Astrocyte (in vitro differentiated cells and primary cell): ENCODE measurements around the gene GMDS. TPM values are rescaled to one million over a fixed set of nuclear protein-coding genes. Genes with fewer than 3 reads are reported as not detected.

Experiments
- DNase-seq: peaks from one replicate; pipeline ENCODE4 v3.0.0-alpha.2; 2010; ENCODE audit warnings: low read depth
- FAIRE-seq: peaks from 2 replicates; lab custom pipeline; 2011; peaks lifted over from hg19 to GRCh38; lab: Jason Lieb, UNC
- H2AFZ ChIP-seq: 2 replicates; pipeline ENCODE4 v1.6.0; 2012; ENCODE audit warnings: low read depth, low read length, inconsistent platforms
- H3K27ac ChIP-seq: 2 replicates; pipeline ENCODE4 v1.5.1; 2011; ENCODE audit warnings: low read depth, low read length, inconsistent platforms
- H3K27me3 ChIP-seq: 2 replicates; pipeline ENCODE4 v1.6.0; 2011; ENCODE audit warnings: low read length, inconsistent platforms; ENCODE audit not compliant: insufficient read depth
- H3K36me3 ChIP-seq: 2 replicates; pipeline ENCODE4 v1.5.1; 2011; ENCODE audit warnings: low read length, inconsistent platforms; ENCODE audit not compliant: insufficient read depth
- H3K4me1 ChIP-seq: 2 replicates; pipeline ENCODE4 v1.5.1; 2011; ENCODE audit warnings: low read length, inconsistent platforms; ENCODE audit not compliant: insufficient read depth
- H3K4me2 ChIP-seq: 2 replicates; pipeline ENCODE4 v1.6.0; 2012; ENCODE audit warnings: low read length, inconsistent platforms
- H3K4me3 ChIP-seq: 2 replicates; pipeline ENCODE4 v1.5.1; 2011; ENCODE audit warnings: low read depth, mild to moderate bottlenecking, low read length, inconsistent platforms; ENCODE audit not compliant: insufficient read depth
- H3K79me2 ChIP-seq: 2 replicates; pipeline ENCODE4 v1.6.0; 2012; ENCODE audit warnings: mild to moderate bottlenecking, low read length, inconsistent platforms; ENCODE audit not compliant: insufficient read depth
- H3K9ac ChIP-seq: 2 replicates; pipeline ENCODE4 v1.6.0; 2012; ENCODE audit warnings: mild to moderate bottlenecking, low read length, inconsistent platforms
- H3K9me3 ChIP-seq: 2 replicates; pipeline ENCODE4 v1.5.1; 2012; ENCODE audit warnings: low read depth, mild to moderate bottlenecking, low read length, inconsistent platforms; ENCODE audit not compliant: insufficient read depth
- H4K20me1 ChIP-seq: 2 replicates; pipeline ENCODE4 v1.6.0; 2012; ENCODE audit warnings: low read length, inconsistent platforms; ENCODE audit not compliant: insufficient read depth
- H3K27ac Mint-ChIP-seq: one replicate; pipeline ENCODE4 v1.8.0; 2021; ENCODE audit warnings: mild to moderate bottlenecking, mixed read lengths; ENCODE audit not compliant: unreplicated experiment
- H3K27me3 Mint-ChIP-seq: one replicate; pipeline ENCODE4 v1.8.0; 2021; ENCODE audit warnings: low read depth, mixed read lengths; ENCODE audit not compliant: unreplicated experiment
- H3K36me3 Mint-ChIP-seq: one replicate; pipeline ENCODE4 v1.8.0; 2021; ENCODE audit warnings: low read depth, mixed read lengths; ENCODE audit not compliant: unreplicated experiment
- H3K4me1 Mint-ChIP-seq: one replicate; pipeline ENCODE4 v1.8.0; 2021; ENCODE audit warnings: low read depth, mixed read lengths; ENCODE audit not compliant: unreplicated experiment
- H3K4me3 Mint-ChIP-seq: one replicate; pipeline ENCODE4 v1.8.0; 2021; ENCODE audit warnings: mild to moderate bottlenecking, moderate library complexity, mixed read lengths; ENCODE audit not compliant: unreplicated experiment
- H3K9me3 Mint-ChIP-seq: one replicate; pipeline ENCODE4 v1.8.0; 2021; ENCODE audit warnings: mild to moderate bottlenecking, mixed read lengths; ENCODE audit not compliant: unreplicated experiment
- EZH2 ChIP-seq: IDR thresholded peaks from 2 replicates; pipeline ENCODE4 v1.6.1; 2012; ENCODE audit warnings: mild to moderate bottlenecking, low read length, inconsistent platforms; ENCODE audit not compliant: insufficient read depth
- total RNA-seq: library from RNA; stranded (reverse); gene quantifications from 2 replicates; pipeline ENCODE4 v1.2.1, GENCODE V29; 2021
- TF ChIP-seq, protein P1 (sequence below): IDR thresholded peaks from 2 replicates; pipeline ENCODE4 v1.5.1; 2011; ENCODE audit warnings: low read depth, mild to moderate bottlenecking, inconsistent platforms, low read length, moderate library complexity; ENCODE audit not compliant: insufficient read depth

The GMDS gene
- total RNA-seq, 1 donor from 2014 or later: 9.4 TPM

DNA sequence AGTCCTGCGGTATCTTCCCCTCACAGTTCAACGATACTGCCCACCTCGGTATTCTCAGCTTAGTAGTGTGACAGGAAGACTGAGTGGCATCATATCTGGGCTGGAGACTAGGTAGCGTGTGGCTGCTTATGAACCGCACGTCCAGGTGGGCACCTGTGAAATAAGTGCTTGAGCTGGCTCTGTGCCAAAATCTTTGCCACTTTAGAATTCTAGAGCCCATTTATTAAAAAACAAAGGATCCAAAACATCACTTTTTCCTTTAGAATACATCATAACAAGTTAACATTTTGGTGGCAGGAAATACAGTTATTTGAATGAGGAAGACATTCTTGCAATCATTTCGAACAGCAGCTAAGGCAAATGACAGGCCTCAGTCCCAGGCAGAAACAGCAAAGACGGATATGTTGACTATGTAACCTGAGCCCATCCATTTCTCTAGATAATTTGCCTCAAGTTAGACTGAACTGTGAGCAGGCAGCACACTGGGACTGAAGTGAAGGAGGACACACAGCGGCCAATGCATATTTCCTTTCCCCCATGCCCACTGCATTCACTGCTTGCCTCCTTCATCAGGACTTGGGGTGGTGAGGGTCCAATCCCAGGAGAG lies 136.6 kb downstream of the GMDS start:
- H3K79me2 ChIP-seq: no peaks in the 10 kb centered on the region
- FAIRE-seq (no peak), DNase-seq (no peak)
- H3K27ac Mint-ChIP-seq: no peak overlapping the region
- peaks cover 2% of the 10 kb centered on the region for H3K27me3 Mint-ChIP-seq
- peaks cover 12% of the 10 kb centered on the region for H3K4me1 Mint-ChIP-seq
- no peak overlapping the region for H3K4me3 ChIP-seq
- TF ChIP-seq, protein P1, sequence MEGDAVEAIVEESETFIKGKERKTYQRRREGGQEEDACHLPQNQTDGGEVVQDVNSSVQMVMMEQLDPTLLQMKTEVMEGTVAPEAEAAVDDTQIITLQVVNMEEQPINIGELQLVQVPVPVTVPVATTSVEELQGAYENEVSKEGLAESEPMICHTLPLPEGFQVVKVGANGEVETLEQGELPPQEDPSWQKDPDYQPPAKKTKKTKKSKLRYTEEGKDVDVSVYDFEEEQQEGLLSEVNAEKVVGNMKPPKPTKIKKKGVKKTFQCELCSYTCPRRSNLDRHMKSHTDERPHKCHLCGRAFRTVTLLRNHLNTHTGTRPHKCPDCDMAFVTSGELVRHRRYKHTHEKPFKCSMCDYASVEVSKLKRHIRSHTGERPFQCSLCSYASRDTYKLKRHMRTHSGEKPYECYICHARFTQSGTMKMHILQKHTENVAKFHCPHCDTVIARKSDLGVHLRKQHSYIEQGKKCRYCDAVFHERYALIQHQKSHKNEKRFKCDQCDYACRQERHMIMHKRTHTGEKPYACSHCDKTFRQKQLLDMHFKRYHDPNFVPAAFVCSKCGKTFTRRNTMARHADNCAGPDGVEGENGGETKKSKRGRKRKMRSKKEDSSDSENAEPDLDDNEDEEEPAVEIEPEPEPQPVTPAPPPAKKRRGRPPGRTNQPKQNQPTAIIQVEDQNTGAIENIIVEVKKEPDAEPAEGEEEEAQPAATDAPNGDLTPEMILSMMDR: no peak
- TF ChIP-seq EZH2: no peak
- no peak overlapping the region for H3K4me3 Mint-ChIP-seq
- no peaks in the 10 kb centered on the region for H3K27me3 ChIP-seq
- no peak overlapping the region for H3K4me2 ChIP-seq
- H3K9ac ChIP-seq: no peak overlapping the region
- no peaks in the 10 kb centered on the region for H3K4me1 ChIP-seq
- no peak overlapping the region for H2AFZ ChIP-seq
- H3K9me3 Mint-ChIP-seq: no peaks in the 10 kb centered on the region
- no peaks in the 10 kb centered on the region for H3K36me3 ChIP-seq
- no peaks in the 10 kb centered on the region for H3K9me3 ChIP-seq
- no peaks in the 10 kb centered on the region for H3K36me3 Mint-ChIP-seq
- no peak overlapping the region for H3K27ac ChIP-seq
- no peaks in the 10 kb centered on the region for H4K20me1 ChIP-seq

DNA sequence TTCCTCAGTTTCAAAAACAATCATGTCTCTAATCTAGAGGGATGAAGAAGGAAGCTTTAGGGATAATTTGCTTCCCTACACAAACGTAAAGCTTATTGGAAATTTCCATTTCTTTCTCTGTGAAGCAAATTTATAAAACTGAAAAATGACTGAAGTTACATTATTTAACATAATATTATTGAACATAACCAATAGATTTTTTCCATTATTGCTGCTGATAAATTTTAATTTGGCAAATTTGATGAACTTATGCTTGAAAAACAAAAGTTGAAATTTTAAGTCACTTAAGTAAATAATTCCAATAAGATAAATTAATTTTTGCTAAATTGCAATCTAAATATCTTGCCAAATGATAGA lies 140.9 kb downstream of the GMDS start:
- H3K27ac ChIP-seq: no peak overlapping the region
- Mint-ChIP-seq H3K27ac (no peak overlapping the region), H3K27me3 (no peaks in the 10 kb centered on the region), H3K36me3 (no peaks in the 10 kb centered on the region), H3K4me1 (peaks cover 4% of the 10 kb centered on the region), H3K4me3 (no peak overlapping the region), H3K9me3 (no peaks in the 10 kb centered on the region)
- H3K36me3 ChIP-seq: no peaks in the 10 kb centered on the region
- H3K9ac ChIP-seq: no peak overlapping the region
- H4K20me1 ChIP-seq: no peaks in the 10 kb centered on the region
- no peaks in the 10 kb centered on the region for H3K27me3 ChIP-seq
- TF ChIP-seq, protein P1: no peak
- TF ChIP-seq EZH2: no peak
- no peak overlapping the region for H3K4me2 ChIP-seq
- no peak for FAIRE-seq
- no peaks in the 10 kb centered on the region for H3K4me1 ChIP-seq
- no peak for DNase-seq
- no peaks in the 10 kb centered on the region for H3K79me2 ChIP-seq
- no peak overlapping the region for H2AFZ ChIP-seq
- H3K9me3 ChIP-seq: no peaks in the 10 kb centered on the region
- H3K4me3 ChIP-seq: no peak overlapping the region

DNA sequence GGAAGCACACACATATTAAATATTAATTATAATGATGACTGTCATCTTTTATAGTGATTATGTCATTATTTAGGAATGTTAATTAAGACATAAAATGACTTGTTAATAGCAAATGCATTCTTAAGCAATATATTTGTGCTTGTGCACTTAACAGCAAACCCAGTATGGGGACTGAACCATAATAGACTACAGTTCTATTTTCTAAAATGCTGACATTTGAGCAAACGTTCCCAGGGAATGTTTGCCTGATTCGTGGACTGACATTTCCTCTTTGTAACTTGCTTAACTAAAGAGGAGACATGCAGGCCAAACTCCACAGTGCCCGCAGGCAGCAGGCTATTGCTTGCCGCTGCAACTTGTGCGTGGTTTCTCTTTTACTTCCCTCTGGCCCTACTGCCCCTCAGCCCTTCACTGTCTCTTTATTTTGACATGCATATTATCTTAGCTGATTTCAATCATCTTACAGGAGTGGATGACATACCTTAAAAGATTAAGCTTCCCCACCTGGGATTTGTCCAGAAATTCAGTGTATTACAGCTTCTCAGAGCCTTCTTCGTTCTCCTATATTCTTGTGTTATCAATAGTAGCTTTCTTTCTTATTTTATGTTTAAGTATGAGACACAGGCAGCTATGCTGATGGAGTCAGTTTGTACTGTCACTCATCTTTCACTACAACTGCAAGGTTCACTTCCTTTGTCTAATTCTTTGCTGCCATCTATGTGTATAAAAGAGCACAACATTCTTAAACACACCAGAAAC lies 141.5 kb downstream of the GMDS start:
- H3K4me3 Mint-ChIP-seq: no peak overlapping the region
- Histone ChIP-seq H3K4me2 (no peak overlapping the region), H3K4me3 (no peak overlapping the region), H3K27ac (no peak overlapping the region), H3K9ac (no peak overlapping the region), H3K36me3 (no peaks in the 10 kb centered on the region), H3K9me3 (no peaks in the 10 kb centered on the region), H3K27me3 (no peaks in the 10 kb centered on the region), H4K20me1 (no peaks in the 10 kb centered on the region), H2AFZ (no peak overlapping the region), H3K4me1 (no peaks in the 10 kb centered on the region), H3K79me2 (no peaks in the 10 kb centered on the region)
- TF ChIP-seq EZH2: no peak
- TF ChIP-seq, protein P1: peak; percentile 54
- peaks cover 4% of the 10 kb centered on the region for H3K4me1 Mint-ChIP-seq
- H3K27me3 Mint-ChIP-seq: no peaks in the 10 kb centered on the region
- no peak overlapping the region for H3K27ac Mint-ChIP-seq
- peak; percentile 12 for DNase-seq
- H3K9me3 Mint-ChIP-seq: no peaks in the 10 kb centered on the region
- H3K36me3 Mint-ChIP-seq: no peaks in the 10 kb centered on the region
- FAIRE-seq: peak; percentile 20
